Activated CD8-positive, alpha-beta memory T cell treated with anti-CD3 and anti-CD28 coated beads for 24 hours (primary cell): ENCODE measurements around the gene CEP41.

Source experiments
- DNase-seq: peaks from one replicate; pipeline ENCODE4 v3.0.0-alpha.2; 2020

The CEP41 gene

GRCh38 chr7:130440527-130441365 is at the start of gene CEP41:
TSS of gene CEP41 (minus strand) at chr7:130441016. CDS start at chr7:130440966, 50 bp downstream.
- peak; percentile 98 for DNase-seq

- no peak for DNase-seq
These were observed 49.5 kb upstream of the CEP41 start for GRCh38 chr7:130490311-130490791.

GRCh38 chr7:130489140-130489983 is 48.5 kb upstream of the CEP41 start:
- DNase-seq = no peak

GRCh38 chr7:130488392-130489139 is 47.8 kb upstream of the CEP41 start:
- DNase-seq = no peak

GRCh38 chr7:130486954-130487436 is 46.2 kb upstream of the CEP41 start:
- no peak for DNase-seq

GRCh38 chr7:130486114-130486953 is 45.5 kb upstream of the CEP41 start:
- peak; percentile 87 for DNase-seq

GRCh38 chr7:130485734-130486113 is 44.9 kb upstream of the CEP41 start:
- DNase-seq = no peak

GRCh38 chr7:130483031-130483430 is 42.2 kb upstream of the CEP41 start:
- no peak for DNase-seq

- no peak for DNase-seq
These were observed 41.1 kb upstream of the CEP41 start for GRCh38 chr7:130481898-130482297.

GRCh38 chr7:130479716-130480400 is 39.0 kb upstream of the CEP41 start:
- DNase-seq = no peak

GRCh38 chr7:130478991-130479390 is 38.2 kb upstream of the CEP41 start:
- no peak for DNase-seq

- no peak for DNase-seq
These were observed 35.7 kb upstream of the CEP41 start for GRCh38 chr7:130476297-130477150.

GRCh38 chr7:130475776-130476175 is 35.0 kb upstream of the CEP41 start:
- DNase-seq = no peak

GRCh38 chr7:130473876-130474275 is 33.1 kb upstream of the CEP41 start:
- no peak for DNase-seq

GRCh38 chr7:130473289-130473688 is 32.5 kb upstream of the CEP41 start:
- DNase-seq = no peak

GRCh38 chr7:130471974-130472373 is 31.2 kb upstream of the CEP41 start:
- no peak for DNase-seq

- DNase-seq = no peak
These were observed 27.8 kb upstream of the CEP41 start for GRCh38 chr7:130468612-130469011.

GRCh38 chr7:130463553-130464434 is 23.0 kb upstream of the CEP41 start:
- DNase-seq = no peak

GRCh38 chr7:130461272-130461671 is 20.5 kb upstream of the CEP41 start:
- no peak for DNase-seq
